Nephron progenitor cell (in vitro differentiated cells): Measurements from ENCODE around the gene F3.

Source experiments
- DNase-seq: peaks from one replicate; pipeline ENCODE4 v3.0.0; 2021
- H3K27ac Mint-ChIP-seq: 2 replicates; pipeline ENCODE4 v1.8.0; 2021; ENCODE audit warnings: mild to moderate bottlenecking, moderate library complexity, mixed read lengths
- H3K27me3 Mint-ChIP-seq: 2 replicates; pipeline ENCODE4 v1.8.0; 2021; ENCODE audit warnings: mild to moderate bottlenecking, low read depth, mixed read lengths; ENCODE audit not compliant: poor library complexity
- H3K36me3 Mint-ChIP-seq: 2 replicates; pipeline ENCODE4 v1.8.0; 2021; ENCODE audit warnings: low read depth, mixed read lengths
- H3K4me1 Mint-ChIP-seq: 2 replicates; pipeline ENCODE4 v1.8.0; 2021; ENCODE audit warnings: mixed read lengths
- H3K4me3 Mint-ChIP-seq: 2 replicates; pipeline ENCODE4 v1.8.0; 2021; ENCODE audit warnings: mild to moderate bottlenecking, moderate library complexity, mixed read lengths
- H3K9me3 Mint-ChIP-seq: 2 replicates; pipeline ENCODE4 v1.8.0; 2021; ENCODE audit warnings: mild to moderate bottlenecking, moderate library complexity, mixed read lengths
- TF ChIP-seq, protein P1 (sequence below): fragments of 200-600 bp; sonication (generic); IDR thresholded peaks from 2 replicates; pipeline ENCODE4 v1.5.0; 2021; ENCODE audit warnings: antibody characterized with exemption

Gene F3

DNA sequence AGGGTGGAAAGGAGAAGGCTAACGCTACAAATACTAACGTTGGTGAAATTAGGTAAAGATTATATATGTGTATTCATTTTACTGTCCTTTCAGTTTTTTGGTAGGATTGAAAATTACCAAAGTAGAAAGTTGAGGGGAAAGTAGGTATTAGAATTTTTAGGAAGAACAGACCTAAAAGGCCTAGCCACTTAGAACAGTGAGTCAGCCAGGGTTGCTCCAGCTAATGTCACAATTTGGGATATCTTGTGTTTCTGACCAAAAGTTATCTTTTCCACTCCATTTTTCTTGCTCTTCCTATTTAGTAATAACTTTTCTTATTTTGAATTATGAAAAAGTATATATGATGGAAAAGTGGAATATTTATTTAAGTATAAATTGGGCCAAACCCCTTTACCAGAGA lies 40.1 kb downstream of the F3 start:
- TF ChIP-seq, protein P1, sequence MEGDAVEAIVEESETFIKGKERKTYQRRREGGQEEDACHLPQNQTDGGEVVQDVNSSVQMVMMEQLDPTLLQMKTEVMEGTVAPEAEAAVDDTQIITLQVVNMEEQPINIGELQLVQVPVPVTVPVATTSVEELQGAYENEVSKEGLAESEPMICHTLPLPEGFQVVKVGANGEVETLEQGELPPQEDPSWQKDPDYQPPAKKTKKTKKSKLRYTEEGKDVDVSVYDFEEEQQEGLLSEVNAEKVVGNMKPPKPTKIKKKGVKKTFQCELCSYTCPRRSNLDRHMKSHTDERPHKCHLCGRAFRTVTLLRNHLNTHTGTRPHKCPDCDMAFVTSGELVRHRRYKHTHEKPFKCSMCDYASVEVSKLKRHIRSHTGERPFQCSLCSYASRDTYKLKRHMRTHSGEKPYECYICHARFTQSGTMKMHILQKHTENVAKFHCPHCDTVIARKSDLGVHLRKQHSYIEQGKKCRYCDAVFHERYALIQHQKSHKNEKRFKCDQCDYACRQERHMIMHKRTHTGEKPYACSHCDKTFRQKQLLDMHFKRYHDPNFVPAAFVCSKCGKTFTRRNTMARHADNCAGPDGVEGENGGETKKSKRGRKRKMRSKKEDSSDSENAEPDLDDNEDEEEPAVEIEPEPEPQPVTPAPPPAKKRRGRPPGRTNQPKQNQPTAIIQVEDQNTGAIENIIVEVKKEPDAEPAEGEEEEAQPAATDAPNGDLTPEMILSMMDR, result no peak
- no peak overlapping the region for H3K27ac Mint-ChIP-seq
- DNase-seq, result no peak
- H3K4me1 Mint-ChIP-seq, result peaks cover 9% of the 10 kb centered on the region
- peaks cover 75% of the 10 kb centered on the region for H3K36me3 Mint-ChIP-seq
- H3K27me3 Mint-ChIP-seq, result no peaks in the 10 kb centered on the region
- H3K9me3 Mint-ChIP-seq, result peaks cover 5% of the 10 kb centered on the region
- no peak overlapping the region for H3K4me3 Mint-ChIP-seq

- no peak overlapping the region for H3K4me3 Mint-ChIP-seq
- H3K4me1 Mint-ChIP-seq, result no peaks in the 10 kb centered on the region
- TF ChIP-seq, protein P1, result no peak
- H3K36me3 Mint-ChIP-seq, result peaks cover 66% of the 10 kb centered on the region
- no peaks in the 10 kb centered on the region for H3K27me3 Mint-ChIP-seq
- no peaks in the 10 kb centered on the region for H3K9me3 Mint-ChIP-seq
- H3K27ac Mint-ChIP-seq, result no peak overlapping the region
- no peak for DNase-seq
These were observed 45.3 kb downstream of the F3 start for GRCh38 chr1:94496076-94496755.

DNA sequence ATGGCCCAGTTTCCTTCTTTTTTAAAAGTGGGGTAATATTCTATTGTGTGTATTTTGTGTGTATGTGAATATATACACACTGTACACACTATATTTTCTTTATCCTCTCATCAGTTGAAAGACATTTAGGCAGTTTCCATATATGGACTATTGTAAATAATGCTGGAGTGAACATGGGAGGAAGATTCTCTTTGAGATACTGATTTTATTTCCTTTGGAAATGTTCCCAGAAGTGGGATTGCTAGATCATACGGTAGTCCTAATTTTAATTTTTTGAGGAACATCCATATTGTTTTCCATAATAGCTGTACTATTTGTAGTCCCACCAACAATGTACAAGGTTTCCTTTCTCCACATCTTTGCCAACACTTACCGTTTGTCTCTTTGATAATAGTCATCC lies 51.0 kb downstream of the F3 start:
- H3K27me3 Mint-ChIP-seq, result no peaks in the 10 kb centered on the region
- no peaks in the 10 kb centered on the region for H3K9me3 Mint-ChIP-seq
- H3K4me1 Mint-ChIP-seq, result no peaks in the 10 kb centered on the region
- H3K36me3 Mint-ChIP-seq, result peaks cover 55% of the 10 kb centered on the region
- no peak for DNase-seq
- no peak overlapping the region for H3K27ac Mint-ChIP-seq
- TF ChIP-seq, protein P1, result no peak
- H3K4me3 Mint-ChIP-seq, result no peak overlapping the region

DNA sequence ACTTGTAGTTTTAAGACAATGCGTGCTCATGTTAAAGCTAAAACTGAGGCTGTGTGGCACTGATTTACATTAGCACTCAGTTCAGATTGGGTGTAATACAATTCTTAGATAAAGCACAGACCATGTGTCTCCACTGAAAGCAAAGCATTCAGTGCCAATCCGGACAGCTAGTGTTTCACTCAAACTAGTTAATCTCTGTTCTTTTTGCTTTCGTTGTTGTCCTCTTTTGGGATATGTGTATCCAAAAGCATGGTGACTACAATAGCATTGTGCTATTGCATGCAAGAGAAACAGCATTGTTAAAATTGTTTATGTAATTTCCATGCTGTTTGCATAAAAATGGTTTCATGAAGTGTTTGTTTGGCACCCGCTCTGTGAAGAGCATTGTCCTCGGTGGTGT lies 54.6 kb downstream of the F3 start:
- Mint-ChIP-seq H3K9me3 (no peaks in the 10 kb centered on the region), H3K4me1 (no peaks in the 10 kb centered on the region), H3K27ac (no peak overlapping the region), H3K27me3 (no peaks in the 10 kb centered on the region), H3K4me3 (no peak overlapping the region), H3K36me3 (peaks cover 54% of the 10 kb centered on the region)
- TF ChIP-seq, protein P1, result no peak
- DNase-seq, result no peak

DNA sequence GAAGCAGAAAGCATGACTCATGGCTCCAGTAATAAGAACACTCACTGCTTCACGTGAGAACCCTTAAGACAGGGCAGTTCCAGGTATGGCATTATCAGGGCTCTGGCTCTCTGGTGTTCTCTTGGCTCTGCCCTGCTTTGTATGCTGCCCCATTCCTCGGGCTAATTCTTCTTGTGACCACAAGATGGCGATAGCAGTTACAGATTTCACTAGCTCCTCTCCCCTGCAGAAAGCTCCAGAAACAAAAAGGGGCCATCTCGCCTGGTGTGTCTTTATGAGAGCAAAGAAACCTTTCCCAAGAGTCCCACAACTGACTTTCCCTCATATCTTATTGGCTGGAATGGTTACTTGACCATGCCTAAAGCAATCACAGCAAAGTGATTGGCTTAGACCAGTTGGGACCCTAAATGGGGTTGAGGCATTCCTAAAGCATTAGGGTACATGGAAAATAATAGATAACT lies 60.1 kb downstream of the F3 start:
- Mint-ChIP-seq H3K27ac (no peak overlapping the region), H3K4me1 (peaks cover 5% of the 10 kb centered on the region), H3K36me3 (peaks cover 28% of the 10 kb centered on the region), H3K9me3 (no peaks in the 10 kb centered on the region), H3K4me3 (no peak overlapping the region), H3K27me3 (no peaks in the 10 kb centered on the region)
- peak; percentile 44 for DNase-seq
- TF ChIP-seq, protein P1, result peak; percentile 84

DNA sequence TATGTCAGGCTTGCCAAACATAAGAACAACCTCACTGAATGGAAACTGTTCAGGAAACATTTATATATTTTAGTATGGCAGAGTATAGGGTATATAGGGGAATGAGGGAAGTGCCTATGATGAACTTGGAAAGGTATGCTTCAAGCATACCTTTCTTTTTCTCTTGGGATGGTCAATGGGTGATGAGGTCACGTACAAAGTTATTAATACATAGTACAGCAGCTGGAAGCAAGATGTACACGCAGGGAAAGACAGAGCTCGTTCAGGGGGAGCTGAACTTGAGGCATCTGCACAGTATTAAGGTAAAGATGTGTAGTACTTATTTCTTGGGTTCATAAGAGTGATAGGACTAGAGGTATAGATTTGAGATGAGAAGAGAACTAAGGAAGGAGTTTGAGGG lies 61.9 kb downstream of the F3 start:
- no peaks in the 10 kb centered on the region for H3K9me3 Mint-ChIP-seq
- DNase-seq, result no peak
- no peak overlapping the region for H3K27ac Mint-ChIP-seq
- H3K27me3 Mint-ChIP-seq, result no peaks in the 10 kb centered on the region
- H3K4me3 Mint-ChIP-seq, result no peak overlapping the region
- TF ChIP-seq, protein P1, result no peak
- peaks cover 5% of the 10 kb centered on the region for H3K4me1 Mint-ChIP-seq
- peaks cover 24% of the 10 kb centered on the region for H3K36me3 Mint-ChIP-seq
